Right renal pelvis (tissue), 4 donors: ENCODE measurements around the gene SCGB2A2. TPM values are rescaled to one million over a fixed set of nuclear protein-coding genes. Genes with fewer than 3 reads are reported as not detected.

Experiments
- DNase-seq, 4 donors: peaks; one replicate each; pipeline ENCODE4 v3.0.0-alpha.2; 2013; ENCODE audit warnings: low read depth in 4 of 4, low spot score in 3 of 4, missing footprints in 1 of 4
- polyA plus RNA-seq, 4 donors: library from polyadenylated mRNA; unstranded; fragments of 120-200 nt; gene quantifications; one replicate each; pipeline ENCODE4 v1.2.1, GENCODE V29; 2013; ENCODE audit not compliant: insufficient read length in 4 of 4

SCGB2A2 gene
- polyA plus RNA-seq, 4 donors = not detected

GRCh38 chr11:62298975-62299374 is 29.0 kb downstream of the SCGB2A2 start, which contains the start of gene SCGB1D4:
Gene SCGB1D4 (minus strand): TSS chr11:62299075. CDS start chr11:62299010, 65 bp downstream.
- no peak for DNase-seq

GRCh38 chr11:62306227-62306626 is 36.3 kb downstream of the SCGB2A2 start:
- no peak for DNase-seq

- no peak for DNase-seq
Measured at GRCh38 chr11:62307950-62308349, 38.0 kb downstream of the SCGB2A2 start.

GRCh38 chr11:62309991-62310390 is 40.0 kb downstream of the SCGB2A2 start:
- no peak for DNase-seq

GRCh38 chr11:62315431-62315830 is 45.5 kb downstream of the SCGB2A2 start:
- DNase-seq = no peak

GRCh38 chr11:62322524-62322923 is 52.6 kb downstream of the SCGB2A2 start:
- no peak for DNase-seq

Other genes with a start within 250 kb of the SCGB2A2 start
- gene INCENP, start 146.1 kb upstream of the SCGB2A2 start, polyA plus RNA-seq = 10 to 100 TPM; 34.6 to 39.1 (median 36.1) TPM
- not detected for gene SCGB1D1, start 79.9 kb upstream of the SCGB2A2 start, polyA plus RNA-seq
- gene SCGB2A1, start 61.5 kb upstream of the SCGB2A2 start, polyA plus RNA-seq = under 1 TPM in 3 of 4 donors, not detected in 1; 0.23 to 0.67 (median 0.34) TPM
- gene SCGB1D2, start 27.9 kb upstream of the SCGB2A2 start, polyA plus RNA-seq = 1 to 10 TPM; 1.9 to 2.9 (median 2.3) TPM
- not detected for gene SCGB1D4, start 28.9 kb downstream of the SCGB2A2 start, polyA plus RNA-seq
- 10 to 100 TPM; 49.1 to 65.9 (median 59.6) TPM for gene ASRGL1, start 67.3 kb downstream of the SCGB2A2 start, polyA plus RNA-seq
- not detected for gene SCGB1A1, start 148.9 kb downstream of the SCGB2A2 start, polyA plus RNA-seq